HS-5 (cell line): ENCODE data around the gene TIMP1.

ENCODE experiments used
- DNase-seq: peaks from one replicate; pipeline ENCODE4 v3.0.0-alpha.2; 2012; ENCODE audit warnings: low read depth

TIMP1 gene

GRCh38 chrX:47581731-47582647 is at the start of gene TIMP1:
Gene TIMP1 (plus strand): TSS chrX:47582436. CDS start chrX:47583416, 980 bp downstream.
- peak; percentile 58 for DNase-seq

DNA sequence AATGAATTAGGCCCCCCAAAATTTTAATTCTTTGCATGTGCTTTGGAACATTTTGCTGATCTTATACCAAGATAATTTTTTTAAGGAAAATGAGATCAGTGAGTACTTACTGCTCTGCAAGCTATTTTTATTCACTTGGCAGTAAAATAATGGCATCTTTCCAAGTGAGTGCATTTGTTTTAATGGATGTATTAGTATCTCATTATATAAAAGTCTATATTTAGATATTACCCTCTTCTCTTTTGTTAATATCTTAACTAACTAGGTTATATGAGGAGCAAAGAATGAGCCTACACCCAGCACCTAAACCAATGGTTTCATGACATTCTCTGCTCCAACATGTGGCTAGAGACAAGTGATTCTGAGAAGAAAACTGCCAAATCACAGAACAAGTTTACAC is 42.4 kb upstream of the TIMP1 start:
- no peak for DNase-seq

GRCh38 chrX:47540754-47541538 is 41.3 kb upstream of the TIMP1 start:
- peak; percentile 63 for DNase-seq

GRCh38 chrX:47543496-47543895 is 38.7 kb upstream of the TIMP1 start:
- DNase-seq = no peak

DNA sequence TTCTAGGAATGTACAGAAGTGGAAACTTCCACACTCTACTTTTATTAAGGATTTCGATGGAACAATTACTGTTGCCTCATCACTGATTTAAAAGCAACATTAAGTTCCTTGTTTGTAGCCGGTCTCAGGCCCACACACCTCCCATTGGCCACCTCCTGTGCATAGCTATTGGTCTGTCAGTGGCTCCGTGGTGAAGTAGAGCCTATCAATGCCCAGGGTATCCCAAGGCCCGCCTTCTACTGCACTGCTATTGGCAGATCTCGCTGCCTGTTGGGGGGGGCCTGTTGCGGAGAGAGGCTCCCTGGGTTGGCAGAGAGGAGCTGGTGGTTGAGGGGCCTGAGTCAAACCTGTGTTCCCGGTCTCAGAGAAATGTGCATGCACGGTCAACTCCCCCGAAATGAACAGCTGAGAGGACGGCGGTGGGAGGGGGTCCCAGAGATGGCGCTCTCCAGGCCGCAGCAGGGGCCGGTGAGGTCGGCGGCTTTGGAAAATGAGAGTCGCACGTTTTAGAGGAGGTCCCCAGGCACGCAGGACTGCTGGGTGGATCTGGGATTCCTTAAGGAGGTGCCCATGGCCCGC is 26.1 kb upstream of the TIMP1 start:
- peak; percentile 53 for DNase-seq

DNA sequence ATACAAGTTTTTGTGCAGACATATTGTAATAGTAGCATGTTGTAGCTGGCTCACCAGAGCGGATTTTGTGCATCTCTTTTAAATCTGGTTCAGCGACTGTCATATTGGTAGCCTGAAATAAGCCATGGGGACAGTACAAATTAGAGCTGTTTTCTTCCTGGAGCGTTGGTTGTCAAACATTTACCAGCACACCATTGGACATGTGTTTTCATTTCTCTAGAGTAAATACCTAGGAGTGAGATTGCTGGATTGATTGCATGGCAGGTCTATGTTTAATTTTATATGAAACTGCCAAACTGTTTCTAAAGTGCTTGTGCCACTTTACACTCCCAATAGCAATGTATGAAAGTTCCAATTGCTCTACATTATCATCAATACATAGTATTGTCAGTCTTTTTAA is 23.8 kb upstream of the TIMP1 start:
- no peak for DNase-seq

DNA sequence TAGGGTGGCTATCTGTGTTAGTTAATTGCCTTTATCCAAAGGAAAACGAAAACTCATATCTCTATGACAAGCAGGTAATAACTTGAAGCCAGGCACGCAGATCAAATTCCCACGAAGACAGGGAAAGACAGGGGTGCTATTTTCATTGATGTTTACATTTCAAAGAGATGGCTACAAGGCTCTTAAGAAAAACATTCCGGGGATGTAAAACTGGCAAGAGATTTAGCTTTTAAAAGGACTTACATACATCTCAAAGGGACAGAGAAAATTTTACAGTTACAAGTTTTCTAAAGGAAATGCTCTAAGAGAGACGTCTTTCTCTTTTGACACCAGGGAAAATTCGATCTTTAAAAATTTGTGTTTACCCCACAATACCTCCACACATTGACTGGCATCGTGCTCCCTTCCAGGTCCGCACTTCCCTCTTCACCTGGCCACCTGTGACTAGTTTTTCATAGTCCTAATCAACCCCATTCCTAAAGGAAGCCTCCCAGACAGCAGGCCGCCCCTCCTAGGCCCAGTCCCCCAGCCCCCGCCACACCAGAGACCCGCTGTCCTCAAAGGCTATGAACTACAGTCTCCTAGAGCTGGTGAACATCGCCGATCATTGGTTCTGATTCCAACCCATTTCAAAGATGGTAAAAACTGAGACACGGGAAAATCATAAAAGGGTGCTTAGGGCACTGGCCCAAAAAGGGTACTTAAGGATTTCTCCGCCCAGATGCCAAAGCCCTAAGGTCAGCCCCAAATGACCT is 21.9 kb upstream of the TIMP1 start:
- no peak for DNase-seq

- peak; percentile 95 for DNase-seq
Observed at GRCh38 chrX:47560934-47561658, 21.1 kb upstream of the TIMP1 start, which contains the start of gene ARAF. Gene ARAF (plus strand): TSS chrX:47561205. CDS start chrX:47562968, 1,763 bp downstream.

- DNase-seq = no peak
Observed at GRCh38 chrX:47561659-47562151, 20.5 kb upstream of the TIMP1 start.

GRCh38 chrX:47562615-47563243 is 19.5 kb upstream of the TIMP1 start:
- no peak for DNase-seq

- no peak for DNase-seq
Observed at GRCh38 chrX:47563801-47564315, 18.4 kb upstream of the TIMP1 start.

- no peak for DNase-seq
Observed at GRCh38 chrX:47564438-47565085, 17.7 kb upstream of the TIMP1 start.

DNA sequence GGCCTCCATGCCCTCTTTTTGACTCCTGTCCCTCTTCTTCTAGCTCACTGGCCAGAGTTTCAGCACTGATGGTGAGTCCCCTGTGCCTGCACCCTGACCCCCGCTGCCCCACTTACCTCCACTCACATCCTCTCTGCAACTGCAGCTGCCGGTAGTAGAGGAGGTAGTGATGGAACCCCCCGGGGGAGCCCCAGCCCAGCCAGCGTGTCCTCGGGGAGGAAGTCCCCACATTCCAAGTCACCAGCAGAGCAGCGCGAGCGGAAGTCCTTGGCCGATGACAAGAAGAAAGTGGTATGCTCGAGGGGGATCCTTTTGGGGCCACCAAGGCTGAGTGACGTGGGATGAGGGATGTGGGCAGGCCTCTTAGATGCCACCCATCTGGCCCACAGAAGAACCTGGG is 15.4 kb upstream of the TIMP1 start:
- no peak for DNase-seq

- no peak for DNase-seq
Observed at GRCh38 chrX:47568656-47569295, 13.5 kb upstream of the TIMP1 start.

DNA sequence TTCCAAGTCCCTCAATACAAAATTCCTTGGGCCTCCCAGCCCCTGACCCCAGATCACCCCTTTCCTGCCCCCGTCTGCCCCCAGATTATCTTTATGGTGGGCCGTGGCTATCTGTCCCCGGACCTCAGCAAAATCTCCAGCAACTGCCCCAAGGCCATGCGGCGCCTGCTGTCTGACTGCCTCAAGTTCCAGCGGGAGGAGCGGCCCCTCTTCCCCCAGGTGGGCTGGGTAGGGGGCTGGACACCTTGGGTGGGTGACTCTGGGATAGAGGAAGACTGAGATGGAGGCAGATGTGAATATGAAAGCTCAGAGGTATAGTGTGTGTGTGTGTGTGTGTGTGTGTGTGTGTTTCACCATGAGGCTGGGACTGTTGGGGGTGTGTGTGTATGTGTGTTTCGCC is 11.4 kb upstream of the TIMP1 start:
- DNase-seq = no peak

- DNase-seq = no peak
Observed at GRCh38 chrX:47571215-47571614, 11.0 kb upstream of the TIMP1 start.

DNA sequence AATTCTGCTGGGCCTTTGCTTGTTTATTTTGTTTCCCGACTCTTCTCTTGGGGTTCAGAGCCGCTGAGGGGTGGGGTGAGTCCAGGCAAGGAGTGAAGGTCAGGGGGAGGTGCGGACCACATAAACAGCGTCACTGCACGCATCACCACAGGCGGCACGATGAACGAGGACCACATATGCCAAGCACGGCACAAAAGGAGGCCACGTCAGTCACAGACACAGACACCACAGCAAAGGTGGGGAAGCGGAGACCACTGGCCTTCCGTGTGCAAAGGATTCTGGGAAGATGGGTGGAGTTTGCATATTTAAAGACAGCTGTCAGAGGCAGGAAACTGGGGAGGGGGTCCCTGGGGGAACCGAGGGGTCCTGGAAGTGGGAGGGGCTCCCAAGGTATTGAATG is 10.3 kb upstream of the TIMP1 start:
- DNase-seq = no peak

- no peak for DNase-seq
Observed at GRCh38 chrX:47572773-47573340, 9.4 kb upstream of the TIMP1 start.
